ENCODE data around the gene CCDC141.

CCDC141 gene

DNA sequence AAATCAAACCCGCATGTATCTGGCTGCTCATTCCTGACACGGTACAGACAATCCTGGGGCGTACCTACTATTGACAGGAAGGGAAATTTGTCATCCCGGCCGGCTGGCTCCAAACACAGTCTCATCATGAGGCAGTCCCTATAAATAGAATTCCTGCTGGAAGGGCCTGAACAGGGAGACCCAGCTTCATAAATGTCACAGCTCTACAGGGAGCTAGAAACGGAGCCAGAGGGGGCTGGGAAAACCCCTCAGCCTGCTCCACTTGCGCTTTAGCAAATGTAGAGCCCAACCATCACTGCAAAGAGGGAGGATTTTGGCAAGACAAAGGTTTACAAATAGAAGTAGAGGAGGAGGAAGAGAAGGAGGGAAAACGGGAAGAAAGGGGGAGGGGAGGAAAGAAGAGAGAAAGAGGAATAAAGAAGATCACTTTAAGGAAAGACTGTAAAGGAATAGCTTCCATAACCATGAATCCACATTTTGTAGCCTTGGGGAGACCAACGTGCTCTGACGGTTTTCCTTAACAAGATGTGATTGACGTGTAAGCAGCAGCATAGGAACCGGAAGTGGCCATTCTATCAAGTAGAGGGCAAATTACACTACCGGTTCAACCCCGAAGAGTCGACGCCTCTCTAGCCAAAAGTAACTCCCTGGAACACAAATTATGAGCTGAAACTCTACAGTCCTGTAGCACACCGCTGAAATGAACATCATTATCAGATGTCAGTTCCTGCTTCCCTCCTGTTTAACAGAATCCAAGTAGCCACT is 185.9 kb downstream of the CCDC141 start:
- DNase-seq: no peak

DNA sequence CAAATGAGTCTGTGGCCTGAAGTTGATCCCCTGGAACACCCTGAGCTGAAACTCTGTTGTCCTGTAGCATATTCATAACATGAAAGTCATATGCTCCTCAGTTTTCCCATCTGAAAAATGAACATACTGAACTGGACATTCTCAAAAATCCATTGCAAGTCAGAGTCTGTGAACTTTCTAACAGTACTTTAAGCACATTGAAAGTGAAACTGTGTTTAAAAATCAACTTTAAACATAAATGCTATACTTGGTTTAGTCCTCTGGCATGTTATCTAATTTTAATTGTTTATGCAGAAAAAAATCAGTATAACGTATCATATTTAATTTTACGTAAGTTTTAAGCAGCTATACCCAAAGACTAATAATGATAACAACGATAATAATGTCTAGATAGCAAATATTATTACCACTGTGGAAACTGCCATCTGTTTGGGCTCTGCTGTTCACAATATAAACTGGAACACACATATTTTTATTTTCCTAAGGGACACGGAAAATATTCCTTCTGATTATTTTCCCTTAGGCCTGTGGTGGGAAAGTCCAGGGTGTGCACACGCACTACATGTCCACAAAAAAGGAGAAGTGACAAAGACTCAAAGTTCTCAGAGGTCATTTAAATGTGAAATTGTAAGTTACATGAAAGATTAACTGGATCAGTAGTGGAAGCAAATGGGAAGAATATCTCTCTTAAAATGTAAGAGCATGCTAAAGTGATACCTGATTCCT is 186.6 kb downstream of the CCDC141 start:
- DNase-seq: no peak

DNA sequence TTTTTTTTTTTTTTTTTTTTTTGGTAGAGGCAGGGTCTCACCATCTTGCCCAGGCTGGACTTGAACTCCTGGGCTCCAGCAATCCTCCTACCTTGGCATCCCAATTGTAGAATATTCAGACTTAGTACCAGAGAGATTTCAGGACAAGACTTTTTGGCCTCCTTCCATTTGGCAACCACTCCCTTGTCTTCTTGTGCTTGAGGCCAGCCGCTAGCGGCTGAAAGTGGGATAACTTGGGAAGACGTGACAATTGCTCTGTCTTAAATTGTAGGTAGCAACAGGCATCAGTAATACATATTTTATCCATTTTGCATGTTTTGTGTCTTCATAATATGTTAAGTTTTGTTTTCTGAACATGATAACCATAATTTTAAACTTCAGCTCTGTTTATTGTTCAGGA is 189.4 kb downstream of the CCDC141 start:
- DNase-seq: no peak

DNA sequence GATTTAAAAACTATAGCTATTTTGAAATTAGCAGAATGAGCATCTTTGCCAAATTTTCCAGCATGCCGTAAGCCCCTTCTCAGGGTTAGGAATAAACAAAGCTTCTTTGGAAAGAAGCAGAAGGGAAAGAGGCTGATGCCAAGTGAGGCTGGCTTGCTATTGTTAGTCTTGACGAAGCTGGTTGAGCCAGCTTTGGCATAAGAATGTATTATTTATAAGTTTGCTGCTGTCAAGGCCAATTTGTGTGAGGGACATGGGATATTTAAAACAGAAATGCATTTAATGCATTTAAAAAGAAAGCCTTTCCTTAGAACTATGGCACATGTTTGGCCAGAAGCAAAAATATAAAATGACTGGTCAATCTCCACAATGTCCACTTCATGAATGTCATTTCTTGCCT is 190.2 kb downstream of the CCDC141 start:
- no peak for DNase-seq

DNA sequence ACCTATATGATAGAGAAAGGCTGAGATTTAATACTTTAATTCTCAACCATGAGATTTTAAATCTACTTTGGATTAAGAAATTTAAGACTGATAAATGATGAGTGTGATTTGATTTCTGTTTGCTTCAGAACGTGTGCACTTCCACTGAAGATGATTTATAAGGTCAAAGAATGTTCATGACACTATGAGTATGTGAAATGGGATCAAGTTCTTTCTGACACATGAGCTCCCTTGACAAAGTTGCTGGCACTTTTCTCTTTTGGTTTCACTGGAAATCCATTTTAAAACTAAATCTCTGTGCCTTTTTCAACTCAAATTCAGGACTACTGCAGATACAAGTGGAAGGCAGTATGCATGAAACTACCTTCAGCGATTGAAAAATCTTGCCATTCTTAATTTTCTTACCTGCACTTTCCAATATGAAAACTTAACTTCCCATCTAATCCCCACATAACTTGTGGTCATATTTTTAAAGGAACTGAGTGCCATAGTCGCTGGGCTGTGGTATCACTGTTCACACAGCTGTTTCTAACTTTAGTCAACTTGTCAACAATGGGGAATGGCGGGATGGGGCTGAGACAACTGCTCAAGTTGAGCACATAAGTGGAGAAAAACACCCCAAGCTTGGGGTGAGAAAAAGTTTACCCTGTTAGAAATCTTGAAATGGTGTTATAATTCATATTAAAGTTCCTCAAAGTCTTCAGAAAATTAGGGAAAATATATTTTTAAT is 190.9 kb downstream of the CCDC141 start:
- no peak for DNase-seq

DNA sequence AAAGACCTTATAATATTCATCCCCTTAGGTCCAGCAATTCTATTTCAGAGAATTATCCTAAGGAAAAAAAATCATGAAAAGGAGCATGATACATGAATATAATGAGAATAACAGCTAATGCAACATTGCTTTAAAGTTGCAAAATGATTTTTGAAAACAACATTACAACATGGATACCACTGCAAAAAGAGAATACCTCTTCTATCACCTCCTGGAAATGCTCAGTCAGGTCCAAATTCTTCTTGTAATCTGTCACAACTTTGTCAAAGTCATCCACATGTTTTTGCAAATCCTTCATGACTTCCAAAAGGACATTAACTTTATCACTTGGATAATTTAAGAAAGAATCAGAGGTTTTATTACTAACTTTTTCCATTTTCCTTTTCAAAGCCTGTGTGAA is 194.8 kb downstream of the CCDC141 start:
- DNase-seq: no peak

DNA sequence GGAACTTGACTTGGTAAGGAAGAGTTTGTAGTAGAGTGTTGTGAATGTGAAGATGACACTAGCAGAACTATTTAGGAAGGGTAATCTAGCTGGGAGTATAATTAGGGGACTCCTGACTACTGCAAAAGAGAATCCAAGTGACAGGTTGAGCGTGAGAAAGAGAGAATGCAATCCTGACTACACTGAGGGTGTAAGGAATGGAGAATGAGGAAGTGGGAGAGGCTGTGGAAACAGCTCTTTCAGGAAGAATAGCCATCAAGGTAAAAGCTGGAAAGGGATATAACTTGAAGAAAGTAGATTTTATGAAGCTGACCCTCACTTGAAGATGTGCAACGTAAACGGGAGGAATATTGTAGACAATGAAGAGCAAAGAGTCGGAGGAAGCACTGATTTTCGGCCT is 201.6 kb downstream of the CCDC141 start:
- no peak for DNase-seq

DNA sequence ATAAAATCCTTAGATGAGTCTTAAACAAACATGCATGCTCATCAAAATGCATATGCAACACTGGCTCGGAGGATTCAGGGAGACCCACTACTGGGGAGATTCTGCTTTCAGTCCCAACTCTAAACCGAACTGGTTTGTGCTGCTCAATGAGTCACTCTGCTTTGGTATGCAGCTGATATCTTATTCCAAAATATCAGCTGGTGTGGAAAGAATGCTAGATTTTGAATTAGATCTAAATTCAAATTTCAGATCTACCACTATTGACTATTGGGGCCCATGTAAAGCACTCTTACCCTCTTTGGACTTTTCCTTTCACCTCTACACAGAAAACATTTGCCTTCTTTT is 203.5 kb downstream of the CCDC141 start:
- DNase-seq: no peak

DNA sequence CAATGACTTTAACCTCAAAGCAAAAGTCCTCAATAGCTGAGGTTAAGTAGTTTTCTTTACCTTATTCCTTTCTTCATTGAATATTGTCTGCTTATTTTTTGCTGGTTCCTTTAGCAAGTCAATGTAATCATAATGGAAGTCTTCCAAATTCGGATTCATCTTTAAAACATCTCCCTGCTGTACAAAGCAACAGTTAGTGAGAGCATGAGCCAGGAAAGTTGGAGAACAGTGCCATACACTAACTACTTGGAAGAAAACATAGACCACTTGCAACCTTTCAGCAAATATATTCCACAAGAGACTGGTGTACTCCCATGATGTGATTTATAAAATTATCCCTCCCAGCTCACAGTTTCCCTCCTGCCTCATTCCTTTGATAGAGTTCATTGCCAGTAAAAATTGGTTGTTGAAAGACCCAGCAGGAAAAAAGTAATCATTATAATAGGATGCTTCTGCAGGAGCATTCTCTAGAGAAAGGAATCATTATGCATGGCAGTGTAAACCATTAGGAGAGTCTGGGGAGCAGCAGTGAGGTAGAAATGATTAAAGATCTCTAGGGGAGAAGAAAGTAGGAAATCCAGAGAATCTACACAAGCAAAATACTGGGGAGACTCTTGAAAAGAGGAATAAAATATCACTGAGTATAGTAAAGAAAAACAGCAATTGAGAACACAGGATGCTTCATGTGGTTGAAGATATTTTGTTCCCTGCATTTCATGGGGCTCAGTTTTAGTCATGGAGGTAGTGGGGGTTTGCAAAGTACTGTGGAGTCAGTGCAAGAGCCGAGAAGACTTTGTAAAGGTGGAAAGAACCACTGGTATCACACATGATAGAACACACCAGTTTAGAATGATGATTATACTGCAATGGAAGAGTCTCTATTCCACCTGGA is 204.1 kb downstream of the CCDC141 start:
- no peak for DNase-seq

DNA sequence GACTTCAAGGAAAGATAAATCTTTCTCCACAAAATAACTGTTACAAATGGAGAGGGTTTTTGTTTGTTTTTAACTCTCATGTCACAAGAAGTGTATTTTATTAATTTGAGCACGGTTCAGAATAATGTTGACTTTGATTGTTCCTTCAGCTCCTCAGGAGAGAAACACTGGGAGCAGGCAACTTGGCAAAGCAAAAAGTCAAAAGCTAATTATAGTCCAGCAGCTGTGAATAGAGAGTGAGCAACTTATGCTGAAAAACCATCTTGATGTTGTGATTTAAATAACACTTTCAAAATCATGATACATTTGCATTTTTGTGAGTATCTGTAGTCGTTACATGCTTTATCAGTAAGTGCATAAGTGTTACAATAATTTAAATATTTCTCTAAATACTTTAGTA is 205.2 kb downstream of the CCDC141 start:
- no peak for DNase-seq

DNA sequence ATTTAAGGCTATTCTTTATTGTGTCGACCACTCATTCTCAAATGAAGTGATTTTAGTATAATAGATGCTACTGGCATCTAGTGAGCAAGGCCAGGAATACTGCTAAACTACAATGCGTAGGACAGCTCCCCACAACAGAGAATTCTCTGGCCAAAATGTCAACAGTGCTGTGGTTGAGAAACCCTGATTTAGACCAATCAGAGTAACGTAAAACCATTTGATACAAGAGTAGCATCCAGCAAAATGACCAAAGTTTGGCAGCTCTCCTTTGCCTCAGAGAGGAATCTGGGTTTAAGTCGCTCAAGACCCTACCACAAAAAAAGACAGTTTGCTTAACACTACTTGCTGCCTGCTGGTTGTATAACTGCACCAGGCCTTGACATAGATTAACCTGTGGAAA is 205.7 kb downstream of the CCDC141 start:
- no peak for DNase-seq

DNA sequence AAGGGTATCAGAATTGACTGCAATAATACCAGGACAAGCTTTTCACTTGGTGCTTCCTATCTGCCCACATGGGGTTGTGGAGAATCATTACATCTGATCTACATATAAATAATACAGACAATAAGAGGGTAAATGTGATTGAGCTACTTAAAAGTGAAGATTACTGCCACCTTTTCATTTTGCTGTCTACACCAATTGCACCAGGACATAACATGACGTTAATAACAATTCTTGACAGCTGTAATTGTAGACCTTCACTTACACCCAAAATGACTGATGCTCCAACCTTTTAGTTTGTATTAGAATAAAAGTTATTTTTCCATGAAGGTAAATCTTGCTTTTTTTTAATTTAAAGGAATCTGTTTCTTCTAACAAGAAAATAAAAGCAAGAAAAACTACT is 206.2 kb downstream of the CCDC141 start:
- DNase-seq: no peak

DNA sequence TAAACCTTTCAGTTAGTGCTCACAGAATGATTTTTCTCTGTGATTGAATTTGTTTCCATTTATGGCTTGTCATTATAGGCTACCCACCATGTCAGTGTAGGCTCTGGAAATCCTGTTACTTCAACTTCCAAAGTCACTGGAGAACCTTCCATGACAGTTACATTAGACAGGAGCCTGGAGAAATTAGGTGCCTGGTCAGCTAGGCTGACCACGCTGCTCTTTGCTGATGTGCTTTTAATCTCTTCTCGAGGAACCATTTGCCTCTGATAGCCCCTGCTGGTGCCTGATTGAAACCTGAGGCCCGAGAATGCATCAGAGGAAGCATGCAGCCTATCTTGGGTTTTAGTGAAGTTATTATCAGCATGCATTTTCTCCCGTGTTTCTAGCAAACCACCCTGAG is 213.1 kb downstream of the CCDC141 start:
- no peak for DNase-seq

DNA sequence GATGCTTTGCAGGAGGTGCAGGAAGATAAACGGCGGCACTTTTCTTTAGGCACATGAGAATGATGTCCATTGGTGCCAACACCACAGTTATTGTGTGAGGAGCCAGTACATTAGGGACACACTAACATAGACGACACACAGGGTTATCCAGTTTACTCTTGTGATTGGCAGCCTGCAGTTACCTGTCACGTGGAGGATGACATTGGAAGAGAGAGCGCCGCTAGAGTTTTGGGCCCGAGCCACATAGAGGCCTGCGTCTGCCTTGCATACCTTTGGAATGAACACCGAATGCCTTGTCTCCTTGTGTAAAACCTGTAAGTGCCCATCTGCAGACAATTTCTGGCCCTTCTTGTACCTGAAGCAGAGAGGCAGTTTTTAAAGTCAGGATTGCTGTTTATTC is 215.9 kb downstream of the CCDC141 start:
- no peak for DNase-seq

DNA sequence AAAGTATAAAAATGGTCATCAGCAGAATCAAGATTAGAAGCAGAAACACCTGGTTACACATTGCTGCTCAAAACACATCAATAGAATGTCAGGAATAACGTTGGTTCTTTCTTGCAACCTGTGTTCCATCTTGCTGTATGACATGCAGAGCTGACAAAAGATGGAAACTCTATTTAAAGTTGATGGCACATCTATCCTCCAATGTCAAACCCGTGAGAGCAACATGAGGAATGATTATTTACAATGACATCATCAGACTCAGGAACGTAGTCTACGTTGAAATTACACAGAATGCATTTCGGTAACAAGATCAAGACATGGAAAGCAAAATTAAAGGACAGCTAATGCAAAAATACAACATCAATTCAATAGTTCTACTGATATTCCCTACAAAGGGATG is 216.6 kb downstream of the CCDC141 start:
- DNase-seq: no peak

DNA sequence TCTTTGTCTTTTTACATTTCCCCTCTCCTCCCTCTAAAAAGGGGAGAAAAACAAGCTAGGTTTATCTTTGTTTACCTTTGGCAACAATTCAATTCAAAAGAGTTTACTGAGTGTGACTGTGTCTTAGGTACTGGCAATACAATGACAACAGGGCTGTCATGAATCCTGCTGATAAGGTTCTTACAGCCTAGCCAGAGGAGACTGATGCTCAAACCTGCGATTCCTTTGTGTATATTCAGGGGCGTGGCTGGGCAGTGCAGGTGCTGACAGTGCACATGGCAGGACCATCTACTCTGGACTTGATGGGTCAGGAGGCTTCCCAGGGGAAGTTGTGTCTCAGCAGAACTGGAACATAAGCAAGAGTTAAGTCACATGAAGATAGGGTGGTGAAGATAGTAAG is 219.5 kb downstream of the CCDC141 start:
- DNase-seq: no peak

DNA sequence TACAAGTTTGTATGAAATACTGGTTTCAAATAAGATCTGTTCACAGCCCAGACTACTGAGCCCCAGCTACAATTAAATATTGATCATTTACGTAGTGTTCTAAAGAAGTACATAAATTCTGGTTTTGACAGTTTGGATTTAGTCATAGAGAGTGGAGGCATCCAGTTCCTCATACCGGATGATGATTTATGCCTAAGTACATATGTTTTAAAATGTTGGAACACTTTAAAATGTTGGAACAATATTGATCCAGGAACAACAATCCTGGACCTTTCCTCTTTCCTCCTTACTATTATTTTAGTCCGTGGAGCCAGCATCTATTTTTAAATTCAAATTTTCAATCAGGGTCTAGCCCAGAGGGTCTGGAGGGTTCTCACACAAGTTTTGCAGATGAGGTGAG is 220.0 kb downstream of the CCDC141 start:
- no peak for DNase-seq

DNA sequence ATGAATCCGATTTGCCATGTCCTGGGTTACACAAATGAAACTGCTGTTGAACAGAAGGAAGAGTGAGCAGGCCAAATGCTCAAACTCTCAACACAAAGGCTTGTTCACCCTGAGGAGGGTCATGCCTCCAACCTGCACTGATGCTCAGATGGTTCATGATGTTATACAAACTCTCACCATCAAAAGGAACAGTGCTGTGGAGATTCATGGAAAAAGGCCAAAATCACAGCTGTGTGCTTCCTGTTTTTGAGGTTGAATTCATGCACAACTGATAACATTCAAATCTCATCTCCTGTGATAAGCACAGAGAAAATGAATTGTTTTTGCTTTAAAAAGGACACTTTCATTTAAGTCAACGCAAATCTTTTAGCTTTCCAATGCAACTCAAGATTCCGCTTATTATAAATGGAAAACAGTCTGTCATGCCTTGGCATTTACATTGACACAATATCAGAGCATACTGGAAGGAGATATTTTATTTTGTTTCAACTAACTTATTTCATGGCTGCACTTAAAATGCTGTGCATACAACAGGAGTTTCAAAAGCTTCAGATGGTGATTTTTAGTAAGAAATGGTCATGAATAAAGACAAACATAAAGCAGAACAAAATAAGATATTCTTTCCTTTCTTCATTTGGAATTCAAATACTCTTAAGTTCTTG is 220.5 kb downstream of the CCDC141 start:
- DNase-seq: no peak

DNA sequence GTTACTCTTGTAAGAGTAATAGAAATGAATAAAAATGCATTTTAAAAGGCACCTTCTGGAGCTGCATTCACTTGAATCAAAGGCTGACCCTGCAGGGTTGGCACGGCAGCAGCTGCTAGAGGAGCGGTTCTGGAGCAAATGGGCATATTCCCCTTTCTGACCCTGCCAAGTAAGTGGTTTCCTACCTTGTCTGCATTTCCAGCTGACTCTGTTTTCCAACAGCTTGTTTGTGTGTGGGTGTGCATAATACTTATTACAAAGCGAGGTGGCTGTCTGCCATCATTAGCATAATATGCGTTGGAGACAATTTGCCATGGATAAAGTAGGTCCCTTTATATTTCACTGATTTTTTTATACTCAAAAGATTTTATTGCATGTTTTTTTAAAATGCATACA is 221.5 kb downstream of the CCDC141 start:
- DNase-seq: no peak

DNA sequence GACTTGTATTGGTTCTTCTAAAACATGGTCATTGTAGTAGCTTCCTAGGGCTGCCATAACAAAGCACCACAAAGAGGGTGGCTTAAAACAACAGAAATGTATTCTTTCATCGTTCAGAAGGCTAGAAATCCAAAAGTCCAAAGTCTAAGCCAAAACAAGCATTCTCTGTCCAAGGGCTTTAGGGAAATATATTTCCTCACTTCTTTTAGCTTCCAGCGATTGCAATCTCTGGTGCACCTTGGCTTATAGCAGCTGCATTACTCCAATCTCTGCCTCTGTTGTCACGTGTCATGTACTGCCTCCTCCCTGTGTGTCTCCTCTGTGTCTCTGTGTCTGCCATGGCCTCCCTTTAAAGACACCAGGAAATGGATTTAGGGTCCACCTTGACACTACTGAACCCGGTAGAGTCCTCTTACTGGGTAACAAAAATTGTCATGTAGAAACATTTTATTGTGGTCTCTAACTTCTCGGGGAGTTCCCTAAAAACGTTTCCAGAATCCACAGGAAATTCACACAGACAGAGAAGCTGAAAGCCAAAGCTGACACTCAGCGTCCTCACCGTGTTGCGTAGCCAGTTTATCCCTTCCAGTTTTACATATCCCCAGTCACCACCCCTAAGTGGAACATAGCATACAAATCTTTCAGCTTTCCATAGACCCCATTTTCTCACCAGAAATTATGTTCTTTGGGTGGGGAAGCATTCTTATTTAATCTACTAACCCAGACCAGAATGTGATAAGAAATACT is 222.0 kb downstream of the CCDC141 start:
- no peak for DNase-seq

DNA sequence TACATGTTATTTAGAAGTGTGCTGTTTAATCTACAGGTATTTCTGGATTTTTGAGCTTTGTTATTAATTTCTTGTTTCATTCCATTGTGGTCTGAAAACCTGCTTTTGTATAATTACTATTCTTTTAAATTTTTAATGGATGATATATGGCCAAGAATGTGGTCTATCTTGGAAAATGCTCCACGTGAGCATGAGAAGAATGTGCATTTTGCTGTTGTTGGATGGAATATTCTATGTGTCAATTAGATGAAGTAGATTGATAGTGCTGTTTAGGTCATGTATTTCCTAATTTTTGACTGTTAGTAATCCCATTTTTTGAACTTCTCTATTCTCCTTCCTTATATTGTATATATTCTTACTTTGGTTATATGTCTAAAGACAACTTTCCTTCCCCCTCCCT is 222.8 kb downstream of the CCDC141 start:
- DNase-seq: no peak

DNA sequence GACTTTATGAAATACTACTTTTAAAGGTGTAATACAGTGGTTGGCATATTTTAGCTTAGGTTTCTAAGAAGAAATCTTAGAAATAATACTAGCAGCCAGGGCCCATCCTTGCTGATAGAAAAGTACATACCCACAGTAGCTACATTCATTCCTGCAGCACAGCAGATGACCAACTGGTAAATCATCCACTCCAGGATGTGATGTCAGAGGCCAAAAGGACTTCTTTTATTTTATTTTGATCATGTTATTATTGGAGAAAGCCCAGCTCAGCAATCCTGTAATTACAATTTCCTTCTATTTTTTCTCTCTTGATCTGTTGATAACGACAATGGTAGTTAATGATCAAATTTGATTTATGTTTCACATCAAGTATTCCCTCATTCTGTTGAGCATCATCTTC is 224.8 kb downstream of the CCDC141 start:
- DNase-seq: no peak
